Activated B cell treated with CpG ODN at 0.5 μM for 24 hours (primary cell): Measurements from ENCODE around the gene HOXA9. TPM values are rescaled to one million over a fixed set of nuclear protein-coding genes. Genes with fewer than 3 reads are reported as not detected.

ENCODE experiments used
- ATAC-seq: fragments of 200-7000 bp; cut with Tn5 transposase; one replicate; pipeline ENCODE4 v1.10.0; 2021; ENCODE audit warnings: low read depth, mild to moderate bottlenecking, moderate library complexity
- CTCF ChIA-PET: fragments of 350-600 bp; sonication (Branson Sonifier 250); formaldehyde crosslinking; loops from one replicate; lab custom pipeline; 2021; ENCODE audit warnings: antibody characterized with exemption; lab: Charles Lee
- POLR2A ChIA-PET: fragments of 350-600 bp; sonication (Branson Sonifier 250); formaldehyde crosslinking; loops from one replicate; lab custom pipeline; 2021; ENCODE audit warnings: antibody characterized with exemption; lab: Charles Lee
- DNase-seq: peaks from one replicate; pipeline ENCODE4 v3.0.0; 2022
- H3K27ac Mint-ChIP-seq: one replicate; pipeline ENCODE4 v1.8.0; 2020; ENCODE audit warnings: mixed read lengths
- H3K27me3 Mint-ChIP-seq: one replicate; pipeline ENCODE4 v1.8.0; 2021; ENCODE audit warnings: mixed read lengths
- H3K36me3 Mint-ChIP-seq: one replicate; pipeline ENCODE4 v1.8.0; 2021; ENCODE audit warnings: low read depth, mixed read lengths
- H3K4me1 Mint-ChIP-seq: one replicate; pipeline ENCODE4 v1.8.0; 2021; ENCODE audit warnings: mixed read lengths
- H3K4me3 Mint-ChIP-seq: one replicate; pipeline ENCODE4 v1.8.0; 2020; ENCODE audit warnings: mild to moderate bottlenecking, mixed read lengths
- H3K9me3 Mint-ChIP-seq: one replicate; pipeline ENCODE4 v1.8.0; 2020; ENCODE audit warnings: mixed read lengths
- intact Hi-C: fragments of 100-400 bp; cut with micrococcal nuclease; formaldehyde crosslinking; loops from one replicate; pipeline ENCODE4 v1.15.1; 2024
- total RNA-seq: library from RNA; stranded (reverse); gene quantifications from 2 replicates; pipeline ENCODE4 v1.2.3, GENCODE V29; 2022
- TF ChIP-seq, protein P1 (sequence below): fragments of 200-600 bp; IDR thresholded peaks from one replicate; pipeline ENCODE4 v1.8.0; 2022; ENCODE audit warnings: antibody characterized with exemption, mild to moderate bottlenecking

HOXA9 gene
- total RNA-seq, 1 donor from 2014 or later, result not detected

DNA sequence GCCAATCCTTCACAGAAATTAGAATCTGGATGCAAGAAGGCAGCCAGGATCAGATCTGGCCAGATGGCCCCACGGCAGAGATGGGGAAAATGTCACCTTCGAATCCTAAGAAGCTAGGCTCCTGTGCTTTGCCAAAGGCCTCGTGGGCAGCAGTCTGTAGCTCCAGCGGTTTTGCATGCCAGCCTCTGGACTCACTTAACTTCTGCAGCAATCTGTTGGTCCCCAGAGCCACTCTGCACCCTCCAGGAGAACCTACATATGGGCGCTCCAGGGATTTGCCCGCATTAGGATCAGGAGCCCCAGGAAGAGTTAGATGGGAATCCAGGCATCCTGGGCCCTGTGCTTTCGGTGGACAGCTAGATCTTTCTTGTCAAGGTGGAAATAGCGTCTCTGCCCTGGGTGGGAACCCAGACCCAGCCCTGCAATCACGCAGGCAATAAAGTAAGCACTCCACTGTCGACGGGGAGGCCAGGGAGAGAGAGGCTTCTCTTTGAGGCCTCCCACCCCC, 44.6 kb upstream of the HOXA9 start:
- Mint-ChIP-seq H3K4me3 (peak overlapping the region; percentile 64), H3K4me1 (peaks cover 16% of the 10 kb centered on the region), H3K9me3 (no peaks in the 10 kb centered on the region), H3K36me3 (no peaks in the 10 kb centered on the region), H3K27ac (no peak overlapping the region), H3K27me3 (peaks cover 79% of the 10 kb centered on the region)
- TF ChIP-seq, protein P1, sequence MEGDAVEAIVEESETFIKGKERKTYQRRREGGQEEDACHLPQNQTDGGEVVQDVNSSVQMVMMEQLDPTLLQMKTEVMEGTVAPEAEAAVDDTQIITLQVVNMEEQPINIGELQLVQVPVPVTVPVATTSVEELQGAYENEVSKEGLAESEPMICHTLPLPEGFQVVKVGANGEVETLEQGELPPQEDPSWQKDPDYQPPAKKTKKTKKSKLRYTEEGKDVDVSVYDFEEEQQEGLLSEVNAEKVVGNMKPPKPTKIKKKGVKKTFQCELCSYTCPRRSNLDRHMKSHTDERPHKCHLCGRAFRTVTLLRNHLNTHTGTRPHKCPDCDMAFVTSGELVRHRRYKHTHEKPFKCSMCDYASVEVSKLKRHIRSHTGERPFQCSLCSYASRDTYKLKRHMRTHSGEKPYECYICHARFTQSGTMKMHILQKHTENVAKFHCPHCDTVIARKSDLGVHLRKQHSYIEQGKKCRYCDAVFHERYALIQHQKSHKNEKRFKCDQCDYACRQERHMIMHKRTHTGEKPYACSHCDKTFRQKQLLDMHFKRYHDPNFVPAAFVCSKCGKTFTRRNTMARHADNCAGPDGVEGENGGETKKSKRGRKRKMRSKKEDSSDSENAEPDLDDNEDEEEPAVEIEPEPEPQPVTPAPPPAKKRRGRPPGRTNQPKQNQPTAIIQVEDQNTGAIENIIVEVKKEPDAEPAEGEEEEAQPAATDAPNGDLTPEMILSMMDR, result no peak
- no peak for ATAC-seq
- ChIA-PET CTCF (interaction anchor here (0.9 to 4.2 kb wide), 10 partner anchors 12 to 1417 kb away, joined by 3 to 26 read pairs (median 5); no protein-coding TSS in a partner anchor), POLR2A (no interaction called here)
- no peak for DNase-seq
- intact Hi-C loops, result loop anchor here (1.0 to 5.0 kb wide), 6 partner anchors 15 to 887 kb away; no protein-coding TSS in a partner anchor

DNA sequence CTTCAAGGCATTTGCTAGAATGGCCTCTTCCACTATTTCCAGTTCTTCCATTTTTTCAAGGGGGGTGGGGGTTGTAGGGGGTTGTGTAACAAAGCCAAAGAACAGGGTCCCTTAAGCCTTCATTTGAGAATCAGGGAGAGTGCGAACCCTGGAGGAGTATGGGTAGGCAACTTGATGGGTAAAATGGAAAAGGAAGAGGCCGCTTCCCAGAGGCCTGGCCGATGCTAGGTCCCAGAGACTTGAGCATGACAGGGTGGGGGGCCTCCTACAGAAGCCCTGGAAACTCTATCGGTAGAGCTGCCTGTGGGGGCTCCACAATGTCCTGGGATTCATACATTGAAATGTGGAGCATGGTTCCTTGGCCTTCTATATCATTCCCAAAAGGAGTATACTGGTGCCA, 43.7 kb upstream of the HOXA9 start:
- Mint-ChIP-seq H3K4me1 (peaks cover 16% of the 10 kb centered on the region), H3K27me3 (peaks cover 82% of the 10 kb centered on the region)
- intact Hi-C loops, result no loop called here

DNA sequence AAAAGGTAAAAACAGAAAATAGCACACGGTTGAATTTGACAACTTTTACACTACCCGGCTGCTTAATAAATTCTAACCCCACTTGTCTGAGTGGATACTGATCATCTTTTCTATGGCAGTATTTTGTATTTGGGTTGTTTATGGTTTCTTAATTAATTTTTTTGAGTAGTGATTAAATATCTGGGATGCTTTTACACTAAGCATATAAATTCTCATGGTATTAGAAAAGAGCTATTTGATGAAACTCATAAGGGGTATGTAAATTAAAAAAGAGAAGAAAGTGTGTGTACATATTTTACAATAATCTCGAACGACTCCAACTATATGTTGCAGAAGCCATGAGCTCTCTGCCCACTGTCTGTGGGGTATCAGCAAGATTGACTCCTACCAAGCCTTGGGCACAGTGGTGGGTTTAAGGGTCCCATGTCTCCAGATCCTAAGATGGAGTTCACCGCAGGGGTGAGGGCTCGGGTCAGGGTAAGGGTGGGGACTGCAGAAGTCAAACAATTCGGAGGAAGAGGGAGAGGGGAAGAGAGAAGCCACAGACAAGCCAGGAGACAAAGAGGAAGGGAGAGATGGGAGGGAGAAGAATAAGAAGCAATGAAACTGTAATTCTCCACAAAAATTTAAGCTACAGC, 42.1 kb upstream of the HOXA9 start:
- Mint-ChIP-seq H3K4me1 (peaks cover 16% of the 10 kb centered on the region), H3K27me3 (peaks cover 82% of the 10 kb centered on the region), H3K27ac (no peak overlapping the region), H3K9me3 (no peaks in the 10 kb centered on the region), H3K4me3 (no peak overlapping the region), H3K36me3 (no peaks in the 10 kb centered on the region)
- intact Hi-C loops, result no loop called here
- CTCF ChIA-PET, result interaction anchor here (1.2 to 4.2 kb wide), 3 partner anchors 10 to 713 kb away, joined by 3 to 26 read pairs (median 8); no protein-coding TSS in a partner anchor
- no peak for DNase-seq
- TF ChIP-seq, protein P1, result no peak
- POLR2A ChIA-PET, result no interaction called here
- no peak for ATAC-seq

More for the DNA sequence above, 43.7 kb upstream of the HOXA9 start:
- ATAC-seq (no peak), DNase-seq (no peak)
- CTCF ChIA-PET, result interaction anchor here (1.0 to 4.2 kb wide), 5 partner anchors 365 to 1418 kb away, joined by 3 to 26 read pairs (median 5); no protein-coding TSS in a partner anchor
- Mint-ChIP-seq H3K9me3 (no peaks in the 10 kb centered on the region), H3K27ac (no peak overlapping the region), H3K36me3 (no peaks in the 10 kb centered on the region), H3K4me3 (no peak overlapping the region)
- POLR2A ChIA-PET, result no interaction called here
- TF ChIP-seq, protein P1, result no peak

DNA sequence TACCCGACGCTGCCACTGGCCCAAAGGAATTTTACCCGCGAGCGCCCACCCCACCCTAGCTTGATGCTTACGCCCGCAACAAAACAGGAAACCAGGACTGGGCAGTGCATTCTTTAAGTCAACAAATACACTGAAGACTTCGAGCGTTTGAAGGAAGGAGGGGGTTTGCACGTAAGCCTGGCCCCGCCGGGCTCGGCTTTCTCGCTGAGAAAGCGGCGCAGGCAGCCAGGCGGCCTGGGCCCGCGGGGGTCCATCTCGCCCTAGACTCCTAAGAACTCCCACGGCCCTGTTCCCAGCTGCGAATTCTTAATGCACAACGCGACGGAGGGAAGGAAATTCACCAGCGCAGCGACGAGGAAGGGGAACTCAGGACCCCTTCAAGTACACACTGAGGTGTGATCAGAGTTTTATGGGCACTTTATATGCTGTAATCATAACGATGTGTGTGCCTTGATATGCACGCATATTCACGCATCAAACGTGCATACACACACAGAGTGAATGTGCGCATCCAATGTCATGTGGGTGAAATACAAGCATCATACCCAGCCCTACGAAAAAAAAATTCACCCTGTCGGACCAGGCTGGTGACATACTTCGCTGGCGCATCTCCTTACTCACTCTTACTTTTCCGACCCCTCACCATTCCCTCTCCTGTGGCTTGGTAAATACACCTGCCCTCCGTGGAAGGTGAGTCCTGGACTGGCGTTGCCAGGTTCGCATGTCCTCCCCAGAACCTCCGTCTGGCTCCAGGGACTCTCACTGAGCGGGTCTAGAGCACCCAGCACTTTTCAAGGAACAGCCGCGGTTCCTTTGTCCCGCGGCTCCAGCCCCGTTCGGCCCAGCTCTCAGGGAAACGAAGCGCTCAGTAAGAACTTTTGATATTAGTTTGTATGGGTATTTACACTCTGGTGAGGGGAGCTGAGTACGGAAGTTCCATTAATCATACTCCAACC, 40.3 kb upstream of the HOXA9 start:
- intact Hi-C loops, result no loop called here
- Mint-ChIP-seq H3K27ac (peak overlapping the region; percentile 26), H3K36me3 (no peaks in the 10 kb centered on the region), H3K4me1 (peaks cover 30% of the 10 kb centered on the region), H3K4me3 (no peak overlapping the region), H3K27me3 (peaks cover 85% of the 10 kb centered on the region), H3K9me3 (no peaks in the 10 kb centered on the region)
- POLR2A ChIA-PET, result no interaction called here
- TF ChIP-seq, protein P1, result no peak
- ATAC-seq (no peak), DNase-seq (no peak)
- CTCF ChIA-PET, result interaction anchor here (0.7 to 1.8 kb wide), 2 partner anchors 11 to 569 kb away, joined by 3 to 5 read pairs; no protein-coding TSS in a partner anchor
